GM19193 (cell line): ENCODE data around the gene SLC16A6.

Source experiments
- POLR2A ChIP-seq: IDR thresholded peaks from 4 replicates; pipeline ENCODE4 v1.6.1; 2011; ENCODE audit not compliant: insufficient read depth, insufficient read length; ENCODE audit errors: extremely low read depth

Gene SLC16A6

DNA sequence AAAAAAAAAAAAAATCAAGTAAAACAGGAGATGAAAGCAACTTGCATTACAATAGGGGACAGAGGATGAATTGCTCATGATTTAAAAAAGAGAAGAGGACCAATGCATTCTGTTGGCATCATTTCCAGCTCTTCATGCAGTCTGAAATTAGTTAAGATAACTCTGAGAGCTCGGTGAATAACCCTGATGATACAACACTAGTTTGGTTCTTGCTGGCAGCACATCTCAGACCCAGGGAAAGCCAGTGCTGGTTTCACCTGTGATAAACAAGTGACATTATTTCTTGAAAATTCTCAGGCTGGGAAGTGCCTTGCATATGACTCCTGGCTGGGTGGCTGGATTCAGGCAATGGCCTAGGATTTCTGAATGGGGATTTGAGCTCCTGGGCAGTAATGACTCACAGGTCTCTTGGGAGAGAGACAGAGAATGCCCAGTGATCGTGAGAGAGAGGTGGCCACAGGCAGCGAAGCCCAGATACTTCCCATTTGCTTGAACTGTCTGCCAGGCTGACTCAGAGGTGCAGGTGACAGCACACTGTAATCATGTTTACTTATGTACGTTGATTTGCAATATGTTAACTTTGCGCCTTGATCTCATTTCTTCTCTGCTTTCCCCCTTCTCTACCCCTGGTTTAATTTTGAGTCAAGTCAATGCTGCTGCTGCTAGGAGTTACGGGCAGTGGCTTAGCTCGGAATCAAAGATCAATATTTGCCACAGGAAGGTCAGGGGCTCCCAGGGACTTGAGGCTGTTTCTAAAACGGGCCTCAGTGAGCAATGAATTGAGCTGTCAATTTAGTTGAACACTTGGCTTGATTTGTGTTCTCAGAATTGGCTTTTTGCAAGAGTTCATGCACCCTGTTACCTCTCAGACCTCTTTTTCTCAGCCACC lies 27.4 kb upstream of the SLC16A6 start:
- TF ChIP-seq POLR2A = no peak

- no peak for TF ChIP-seq POLR2A
Measured at GRCh38 chr17:68317458-68317857, 26.5 kb upstream of the SLC16A6 start.

DNA sequence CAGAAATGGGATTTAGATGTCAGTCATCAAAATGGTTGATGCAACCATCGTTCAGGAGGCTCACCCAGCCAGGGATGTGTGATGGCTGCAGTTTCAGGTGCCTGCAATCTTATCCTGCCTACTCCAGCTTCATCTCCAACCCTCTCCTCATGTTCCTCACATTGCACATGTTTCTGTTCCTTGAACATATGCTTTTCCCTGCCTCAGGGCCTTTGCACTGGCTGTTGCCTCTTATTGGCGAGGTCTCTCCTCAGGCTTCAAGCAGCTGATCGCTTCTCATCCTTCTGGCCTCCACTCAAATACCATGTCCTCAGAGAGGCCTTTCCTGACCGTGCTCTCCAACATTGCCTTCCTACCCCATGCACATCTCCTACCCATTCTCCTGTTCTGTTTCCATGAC lies 25.0 kb upstream of the SLC16A6 start:
- no peak for TF ChIP-seq POLR2A

- TF ChIP-seq POLR2A = no peak
Measured at GRCh38 chr17:68314916-68315535, 24.1 kb upstream of the SLC16A6 start.

- TF ChIP-seq POLR2A = no peak
Measured at GRCh38 chr17:68310152-68310551, 19.2 kb upstream of the SLC16A6 start.

GRCh38 chr17:68307443-68307842 lies 16.5 kb upstream of the SLC16A6 start:
- TF ChIP-seq POLR2A = no peak

DNA sequence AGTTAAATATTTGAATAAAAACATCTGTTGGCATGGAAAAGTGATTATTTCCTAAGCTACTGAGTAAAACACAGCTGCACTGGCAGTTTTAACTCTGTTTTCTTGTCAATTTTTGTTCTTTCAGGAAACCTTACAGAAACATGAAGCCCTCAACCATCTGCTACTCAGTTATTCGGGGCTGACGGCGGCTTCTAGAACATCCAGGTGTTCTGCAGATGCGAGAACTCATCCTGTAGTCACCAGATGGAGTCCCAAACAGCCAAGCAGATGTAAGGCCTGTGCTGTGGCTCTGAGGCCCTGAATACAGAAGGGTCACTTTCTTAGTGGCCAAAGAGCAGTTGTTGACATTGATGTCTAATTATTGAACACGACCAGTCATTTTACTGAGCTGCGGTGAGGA lies 15.9 kb upstream of the SLC16A6 start:
- no peak for TF ChIP-seq POLR2A

DNA sequence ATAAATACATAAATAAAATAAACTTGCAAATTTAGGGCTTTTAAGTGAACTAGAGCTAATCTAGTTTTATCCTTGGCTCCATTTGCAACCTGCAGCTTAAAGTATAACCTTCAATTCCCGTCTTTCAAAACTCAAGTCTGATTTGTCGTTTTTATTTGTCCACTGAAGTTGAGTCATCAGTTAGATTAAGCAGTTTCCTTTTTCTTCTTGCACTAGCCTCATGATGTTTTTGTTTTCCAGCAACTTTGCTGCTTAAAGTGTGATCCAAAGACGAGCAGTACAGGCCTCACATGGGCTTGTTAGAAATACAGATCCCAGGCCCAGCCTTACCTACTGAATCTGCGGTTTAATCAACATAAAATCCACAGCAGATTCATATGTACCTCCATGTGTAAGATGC lies 14.2 kb upstream of the SLC16A6 start:
- no peak for TF ChIP-seq POLR2A

DNA sequence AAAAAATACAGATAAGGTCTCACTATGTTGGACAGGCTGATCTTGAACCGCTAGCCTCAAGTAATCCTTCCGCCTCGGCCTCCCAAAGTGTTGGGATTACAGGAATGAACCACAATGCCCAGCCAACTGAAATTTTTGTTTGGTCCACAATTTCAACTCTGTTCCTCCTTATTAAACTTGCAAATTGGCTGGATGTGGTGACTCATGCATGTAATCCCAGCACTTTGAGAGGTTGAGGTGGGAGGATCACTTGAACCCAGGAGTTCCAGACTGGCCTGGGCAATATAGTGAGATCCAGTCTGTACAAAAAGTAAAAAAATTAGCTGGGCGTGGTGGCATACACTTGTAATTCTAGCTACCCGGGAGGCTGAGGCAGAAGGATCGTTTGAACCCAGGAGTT lies 13.8 kb upstream of the SLC16A6 start:
- TF ChIP-seq POLR2A = no peak

DNA sequence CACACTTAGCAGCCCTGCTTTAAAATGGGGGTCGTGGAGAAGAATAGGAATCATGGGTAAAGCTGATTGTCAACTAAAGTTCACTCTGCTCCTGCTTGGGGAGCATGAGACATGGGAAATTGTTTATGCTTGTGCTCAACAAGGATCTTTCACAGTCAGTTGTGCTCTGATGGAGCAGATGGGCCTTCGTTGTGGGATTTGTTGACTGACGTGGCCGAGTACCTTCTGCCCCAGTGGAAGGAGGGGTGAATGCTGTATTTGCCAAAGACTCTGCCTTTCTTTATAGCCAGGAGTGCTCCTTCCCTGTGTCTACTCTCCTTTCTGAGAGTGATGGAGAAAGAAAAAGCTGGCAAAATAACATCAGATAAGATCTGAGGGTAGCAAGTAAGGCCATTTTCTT lies 11.7 kb upstream of the SLC16A6 start:
- no peak for TF ChIP-seq POLR2A

GRCh38 chr17:68302066-68302564 lies 11.2 kb upstream of the SLC16A6 start:
- no peak for TF ChIP-seq POLR2A

GRCh38 chr17:68301438-68301959 lies 10.6 kb upstream of the SLC16A6 start:
- TF ChIP-seq POLR2A = no peak

DNA sequence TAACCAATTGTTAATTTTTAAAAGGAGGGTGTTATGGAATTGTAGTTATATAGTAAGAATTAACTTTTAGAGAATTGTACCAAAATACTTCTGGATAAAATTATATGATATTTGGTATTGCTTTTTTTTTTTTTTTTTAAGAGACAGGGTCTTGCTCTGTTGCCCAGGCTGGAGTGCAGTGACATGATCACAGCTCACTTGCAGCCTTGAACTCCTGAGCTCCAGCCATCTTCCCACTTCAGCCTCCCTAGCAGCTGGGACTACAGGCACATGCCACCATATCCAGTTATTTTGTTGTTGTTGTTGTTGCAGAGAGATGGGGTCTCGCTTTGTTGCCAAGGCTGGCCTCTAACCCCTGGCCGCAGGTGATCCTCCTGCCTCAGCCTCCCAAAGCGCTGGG lies 8.9 kb upstream of the SLC16A6 start:
- TF ChIP-seq POLR2A = no peak

DNA sequence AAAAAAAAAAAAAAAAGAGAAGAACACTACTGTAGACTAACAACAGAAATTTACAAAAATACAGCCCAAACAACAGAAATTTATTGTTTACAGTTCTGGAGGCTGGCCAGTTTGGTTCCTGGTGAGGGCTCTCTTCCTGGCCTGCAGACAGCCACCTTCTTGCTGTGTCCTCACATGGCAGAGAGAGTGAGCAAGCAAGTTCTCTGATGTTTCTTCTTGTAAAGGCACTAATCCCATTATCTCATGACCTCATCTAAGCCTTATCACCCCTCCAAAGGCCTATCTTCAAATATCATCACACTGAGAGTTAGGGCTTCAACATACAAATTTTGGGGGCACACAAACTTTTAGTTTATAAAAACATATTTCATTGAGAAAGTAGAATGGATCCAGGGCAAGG lies 7.7 kb upstream of the SLC16A6 start:
- TF ChIP-seq POLR2A = no peak

DNA sequence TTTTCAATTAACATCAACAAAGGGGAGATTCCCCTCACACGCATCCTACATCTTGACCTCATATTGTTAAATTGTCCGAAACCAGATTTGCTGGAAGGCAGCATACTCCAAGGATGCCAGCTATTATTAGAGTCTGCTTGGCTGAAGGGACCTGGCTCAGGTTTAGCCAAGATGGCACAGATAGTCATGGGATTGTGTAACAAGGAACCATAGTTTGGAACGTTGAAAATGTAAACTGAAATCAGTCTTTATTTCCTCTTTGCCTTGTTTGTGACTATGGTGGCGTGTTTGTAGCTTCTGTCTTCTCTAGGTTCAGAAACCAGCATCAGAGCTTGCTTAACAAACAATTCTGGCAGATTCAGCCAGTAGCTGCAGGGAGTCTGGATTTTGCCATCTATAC lies 6.3 kb upstream of the SLC16A6 start:
- TF ChIP-seq POLR2A = no peak
